ENCODE results near the gene TPSD1. TPM values are rescaled to one million over a fixed set of nuclear protein-coding genes. Genes with fewer than 3 reads are reported as not detected.

Gene TPSD1
- polyA plus RNA-seq, 1 donor (not counting 4 experiments of a cell fraction or from before 2014, with no cell fraction given), result not detected

DNA sequence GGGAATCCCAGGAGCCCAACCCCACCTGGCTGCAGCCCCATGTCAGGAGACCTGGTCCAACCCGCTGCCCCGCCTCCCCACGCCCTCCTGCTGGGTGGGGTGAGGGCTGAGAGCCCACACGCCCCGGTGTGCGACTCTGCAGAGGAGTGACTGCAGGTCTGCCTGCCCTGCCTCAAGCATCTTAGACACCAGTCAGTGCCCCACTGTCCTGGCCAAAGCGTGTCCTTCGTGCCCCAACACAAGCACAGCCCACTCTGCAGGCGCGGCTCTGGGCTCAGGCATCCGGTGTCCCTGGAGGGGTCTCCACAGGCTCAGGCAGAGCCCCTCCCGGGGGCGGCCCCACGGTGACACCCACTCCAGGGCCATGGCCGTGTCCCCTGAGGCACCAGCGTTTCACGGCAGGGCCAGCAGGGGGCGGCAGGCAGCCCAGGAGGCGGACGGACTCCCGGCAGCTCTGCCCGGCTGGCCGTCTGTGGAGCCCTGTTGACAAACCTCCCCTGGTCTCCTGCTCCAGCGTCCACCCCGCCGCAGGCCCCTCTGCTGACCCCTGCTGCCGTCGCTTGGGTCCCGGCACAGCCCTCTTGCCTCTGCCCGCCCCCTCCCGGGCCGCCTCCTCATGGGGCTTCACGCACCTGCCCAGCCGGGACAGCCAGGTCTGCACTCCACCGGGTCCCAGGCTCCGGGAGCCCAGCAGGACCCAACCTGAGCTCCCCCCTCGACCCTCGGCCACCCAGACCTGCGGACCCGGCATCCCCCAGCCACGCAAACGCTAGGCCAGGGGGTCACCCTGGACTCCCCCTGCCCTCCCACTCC, 45.0 kb downstream of the TPSD1 start:
- H3K9ac ChIP-seq (ENCODE audit: control insufficient read depth, extremely low read depth, insufficient read depth, low read length), result no peak overlapping the region
- DNase-seq (ENCODE audit: low read depth, low spot score) (no peak), FAIRE-seq (no peak)
- no peaks in the 10 kb centered on the region for H3K36me3 ChIP-seq (ENCODE audit: control insufficient read depth in 2 of 2, extremely low read depth in 1 of 2, insufficient read depth in 2 of 2, low read length in 2 of 2)
- H4K20me1 ChIP-seq (ENCODE audit: control insufficient read depth, extremely low read depth, insufficient read depth, low read length), result no peaks in the 10 kb centered on the region
- H3K4me3 ChIP-seq (ENCODE audit: control insufficient read depth in 2 of 3, extremely low read depth in 1 of 3, insufficient read depth in 2 of 3, low read depth in 1 of 3, low read length in 3 of 3), result no peak overlapping the region
- peaks cover 21% of the 10 kb centered on the region for H3K4me1 ChIP-seq (ENCODE audit: control insufficient read depth, extremely low read depth, insufficient read depth, low read length)
- peak overlapping the region; percentile 10 for H2AFZ ChIP-seq (ENCODE audit: control insufficient read depth, low read length)
- no peaks in the 10 kb centered on the region for H3K9me3 ChIP-seq (ENCODE audit: control insufficient read depth, low read depth, low read length)
- dilution Hi-C loops (cut with MboI; ENCODE audit: extremely low pct_ligation_motif_present, low sequenced_read_pairs), result no loop called here
- H3K4me2 ChIP-seq (ENCODE audit: control insufficient read depth, extremely low read depth, insufficient read depth, low read depth, low read length), result no peak overlapping the region
- no peaks in the 10 kb centered on the region for H3K79me2 ChIP-seq (ENCODE audit: control insufficient read depth, insufficient read depth, low read length)
- peaks cover 22% of the 10 kb centered on the region for H3K27me3 ChIP-seq (ENCODE audit: control insufficient read depth, extremely low read depth, insufficient read depth, low read length)
- TF ChIP-seq EZH2 (IDR thresholded peaks at IDR 0.05; ENCODE audit: low read length), result no peak
- TF ChIP-seq, protein P1, sequence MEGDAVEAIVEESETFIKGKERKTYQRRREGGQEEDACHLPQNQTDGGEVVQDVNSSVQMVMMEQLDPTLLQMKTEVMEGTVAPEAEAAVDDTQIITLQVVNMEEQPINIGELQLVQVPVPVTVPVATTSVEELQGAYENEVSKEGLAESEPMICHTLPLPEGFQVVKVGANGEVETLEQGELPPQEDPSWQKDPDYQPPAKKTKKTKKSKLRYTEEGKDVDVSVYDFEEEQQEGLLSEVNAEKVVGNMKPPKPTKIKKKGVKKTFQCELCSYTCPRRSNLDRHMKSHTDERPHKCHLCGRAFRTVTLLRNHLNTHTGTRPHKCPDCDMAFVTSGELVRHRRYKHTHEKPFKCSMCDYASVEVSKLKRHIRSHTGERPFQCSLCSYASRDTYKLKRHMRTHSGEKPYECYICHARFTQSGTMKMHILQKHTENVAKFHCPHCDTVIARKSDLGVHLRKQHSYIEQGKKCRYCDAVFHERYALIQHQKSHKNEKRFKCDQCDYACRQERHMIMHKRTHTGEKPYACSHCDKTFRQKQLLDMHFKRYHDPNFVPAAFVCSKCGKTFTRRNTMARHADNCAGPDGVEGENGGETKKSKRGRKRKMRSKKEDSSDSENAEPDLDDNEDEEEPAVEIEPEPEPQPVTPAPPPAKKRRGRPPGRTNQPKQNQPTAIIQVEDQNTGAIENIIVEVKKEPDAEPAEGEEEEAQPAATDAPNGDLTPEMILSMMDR (optimal IDR thresholded peaks at IDR 0.05 in 1 of 3, IDR thresholded peaks at IDR 0.05 in 1 of 3, conservative IDR thresholded peaks at IDR 0.05 in 1 of 3; ENCODE audit: extremely low read depth in 1 of 3, insufficient read depth in 2 of 3, low read length in 3 of 3), result peak; percentile 50 to 97 (median 89)
- no peaks in the 10 kb centered on the region for H3K9me1 ChIP-seq (ENCODE audit: control insufficient read depth, extremely low read depth, insufficient read depth, low read length)
- H3K27ac ChIP-seq (ENCODE audit: control insufficient read depth, insufficient read depth, low read length), result no peak overlapping the region

DNA sequence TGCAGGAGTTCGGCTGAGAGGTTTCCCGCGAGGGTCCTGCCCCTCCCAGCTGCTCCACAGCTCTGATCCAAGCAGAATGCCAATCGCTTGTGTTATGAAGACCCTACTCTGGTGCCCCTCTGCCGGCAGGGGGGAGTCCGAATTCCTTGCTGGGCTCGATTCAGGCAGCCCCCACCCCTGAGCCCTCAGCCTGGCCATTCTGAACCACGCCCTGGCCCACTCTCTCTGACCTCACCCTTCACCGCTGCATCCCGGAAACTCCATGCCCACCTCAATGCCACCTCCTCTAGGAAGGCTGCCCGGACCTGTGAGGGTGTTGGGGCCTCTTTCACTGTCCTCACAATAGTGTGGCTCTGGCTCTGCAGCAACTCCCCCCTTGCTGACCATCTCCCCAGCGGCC, 45.7 kb downstream of the TPSD1 start:
- DNase-seq (ENCODE audit: low read depth, low spot score) (no peak), FAIRE-seq (no peak)
- H3K9me3 ChIP-seq (ENCODE audit: control insufficient read depth, low read depth, low read length), result no peaks in the 10 kb centered on the region
- no peak overlapping the region for H3K27ac ChIP-seq (ENCODE audit: control insufficient read depth, insufficient read depth, low read length)
- no peaks in the 10 kb centered on the region for H3K9me1 ChIP-seq (ENCODE audit: control insufficient read depth, extremely low read depth, insufficient read depth, low read length)
- TF ChIP-seq EZH2 (IDR thresholded peaks at IDR 0.05; ENCODE audit: low read length), result no peak
- TF ChIP-seq, protein P1 (optimal IDR thresholded peaks at IDR 0.05 in 1 of 3, IDR thresholded peaks at IDR 0.05 in 1 of 3, conservative IDR thresholded peaks at IDR 0.05 in 1 of 3; ENCODE audit: extremely low read depth in 1 of 3, insufficient read depth in 2 of 3, low read length in 3 of 3), result no peak
- H4K20me1 ChIP-seq (ENCODE audit: control insufficient read depth, extremely low read depth, insufficient read depth, low read length), result no peaks in the 10 kb centered on the region
- no peaks in the 10 kb centered on the region for H3K79me2 ChIP-seq (ENCODE audit: control insufficient read depth, insufficient read depth, low read length)
- no peaks in the 10 kb centered on the region for H3K36me3 ChIP-seq (ENCODE audit: control insufficient read depth in 2 of 2, extremely low read depth in 1 of 2, insufficient read depth in 2 of 2, low read length in 2 of 2)
- peaks cover 22% of the 10 kb centered on the region for H3K27me3 ChIP-seq (ENCODE audit: control insufficient read depth, extremely low read depth, insufficient read depth, low read length)
- H3K4me2 ChIP-seq (ENCODE audit: control insufficient read depth, extremely low read depth, insufficient read depth, low read depth, low read length), result no peak overlapping the region
- H2AFZ ChIP-seq (ENCODE audit: control insufficient read depth, low read length), result no peak overlapping the region
- no peak overlapping the region for H3K9ac ChIP-seq (ENCODE audit: control insufficient read depth, extremely low read depth, insufficient read depth, low read length)
- H3K4me3 ChIP-seq (ENCODE audit: control insufficient read depth in 2 of 3, extremely low read depth in 1 of 3, insufficient read depth in 2 of 3, low read depth in 1 of 3, low read length in 3 of 3), result no peak overlapping the region
- peaks cover 21% of the 10 kb centered on the region for H3K4me1 ChIP-seq (ENCODE audit: control insufficient read depth, extremely low read depth, insufficient read depth, low read length)
- dilution Hi-C loops (cut with MboI; ENCODE audit: extremely low pct_ligation_motif_present, low sequenced_read_pairs), result no loop called here
